ENCODE measurements around the gene SDSL.

Gene SDSL

GRCh38 chr12:113422886-113423669, 898 bp downstream of the SDSL start:
- DNase-seq, result no peak

GRCh38 chr12:113424456-113424855, 2.3 kb downstream of the SDSL start:
- no peak for DNase-seq

GRCh38 chr12:113424915-113425823, 3.0 kb downstream of the SDSL start:
- DNase-seq, result peak; percentile 38

- no peak for DNase-seq
These were observed 3.8 kb downstream of the SDSL start for GRCh38 chr12:113425960-113426453.

- DNase-seq, result no peak
These were observed 5.7 kb downstream of the SDSL start for GRCh38 chr12:113427882-113428281.

DNA sequence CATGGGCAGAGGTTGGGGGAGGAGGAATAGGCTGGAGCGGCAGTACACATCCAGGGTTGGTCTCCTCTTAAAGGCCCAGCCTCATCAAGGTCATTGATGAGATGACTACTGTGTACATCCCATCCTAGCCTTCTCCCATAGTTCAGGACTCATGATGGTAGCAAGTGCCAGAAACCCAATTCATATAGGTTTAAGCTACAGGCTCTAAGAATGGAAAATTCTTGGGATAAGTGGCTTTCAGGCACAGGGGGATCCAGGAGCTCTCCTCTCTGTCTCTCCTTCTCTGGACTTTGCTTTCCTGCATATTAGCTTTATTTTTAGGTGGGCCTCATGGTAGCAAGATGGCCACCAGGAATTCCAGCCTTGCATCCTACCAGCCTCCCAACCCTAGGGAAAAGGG, 6.3 kb downstream of the SDSL start:
- no peak for DNase-seq

- DNase-seq, result no peak
These were observed 10.8 kb downstream of the SDSL start for GRCh38 chr12:113432986-113433385.

DNA sequence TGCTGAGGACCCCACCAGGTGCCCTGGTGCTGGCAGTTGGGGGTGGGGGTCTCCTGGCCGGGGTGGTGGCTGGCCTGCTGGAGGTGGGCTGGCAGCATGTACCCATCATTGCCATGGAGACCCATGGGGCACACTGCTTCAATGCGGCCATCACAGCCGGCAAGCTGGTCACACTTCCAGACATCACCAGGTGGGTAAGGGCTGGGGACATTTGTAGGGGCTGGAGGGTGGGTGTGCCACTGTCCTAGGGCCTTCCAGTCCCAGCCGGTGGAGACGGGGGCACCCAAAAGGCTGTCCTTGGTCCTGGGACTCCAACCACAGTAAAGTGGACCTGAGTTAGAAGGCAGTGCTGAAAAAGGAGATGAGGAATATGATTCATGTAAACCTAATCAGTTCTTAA, 13.2 kb downstream of the SDSL start:
- DNase-seq, result no peak

- DNase-seq, result no peak
These were observed 14.4 kb downstream of the SDSL start for GRCh38 chr12:113436586-113436985.

- DNase-seq, result no peak
These were observed 15.0 kb downstream of the SDSL start for GRCh38 chr12:113436993-113437728.

DNA sequence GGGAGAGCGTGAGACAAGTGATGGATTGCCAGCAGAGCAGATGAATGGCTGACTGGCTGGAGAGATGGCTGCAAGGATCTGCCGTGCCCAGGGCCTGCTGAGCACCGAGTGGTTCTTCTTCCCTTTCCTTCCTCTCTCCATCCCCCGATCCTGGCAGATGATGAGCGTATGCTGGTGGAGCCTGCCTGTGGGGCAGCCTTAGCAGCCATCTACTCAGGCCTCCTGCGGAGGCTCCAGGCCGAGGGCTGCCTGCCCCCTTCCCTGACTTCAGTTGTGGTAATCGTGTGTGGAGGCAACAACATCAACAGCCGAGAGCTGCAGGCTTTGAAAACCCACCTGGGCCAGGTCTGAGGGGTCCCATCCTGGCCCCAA, 15.5 kb downstream of the SDSL start:
- DNase-seq, result no peak

DNA sequence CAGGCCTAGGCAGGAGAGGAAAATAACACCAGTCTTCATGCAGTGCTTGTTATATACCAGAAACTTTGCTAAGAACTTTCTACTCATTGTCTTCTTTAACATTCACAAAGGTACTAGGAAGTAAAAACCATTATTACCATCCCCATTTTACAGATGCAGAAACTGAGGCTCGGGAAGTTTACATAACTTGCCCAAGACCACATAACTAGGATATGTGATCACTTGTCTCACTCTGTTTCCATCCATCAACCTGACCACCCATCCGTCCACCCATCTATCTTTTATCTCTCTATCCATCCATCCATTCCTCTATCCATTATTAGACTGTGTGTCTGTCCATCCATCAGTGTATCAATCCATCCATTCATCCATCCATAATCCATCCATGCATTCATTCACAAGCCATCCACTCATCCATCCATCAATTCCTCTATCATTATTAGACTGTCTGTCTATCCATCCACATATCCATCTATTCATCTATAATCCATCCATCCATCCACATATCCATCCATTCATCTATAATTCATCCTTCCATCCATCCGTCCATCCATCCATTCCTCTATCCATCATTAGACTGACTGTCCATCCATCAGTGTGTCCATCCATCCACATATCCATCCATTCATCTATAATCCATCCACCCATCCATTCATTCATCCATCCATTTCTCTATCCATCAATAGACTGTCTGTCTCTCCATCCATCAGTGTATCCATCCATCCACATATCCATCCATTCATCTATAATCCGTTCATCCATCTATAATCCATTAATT, 16.5 kb downstream of the SDSL start:
- DNase-seq, result no peak

DNA sequence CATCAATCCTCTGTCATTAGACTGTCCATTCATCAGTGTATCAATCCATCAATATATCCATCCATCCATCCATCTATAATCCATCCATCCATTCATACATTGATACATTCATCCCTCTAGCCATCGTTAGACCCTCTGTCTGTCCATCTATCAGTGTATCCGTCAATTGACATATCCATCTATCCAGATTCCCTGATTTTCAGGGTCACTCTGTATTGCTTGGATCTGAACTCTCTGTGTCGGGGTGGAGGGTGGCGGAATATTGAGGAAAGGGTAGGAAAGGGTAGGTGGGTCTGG, 17.1 kb downstream of the SDSL start:
- no peak for DNase-seq

GRCh38 chr12:113439606-113440030, 17.4 kb downstream of the SDSL start:
- no peak for DNase-seq

GRCh38 chr12:113440336-113440735, 18.2 kb downstream of the SDSL start:
- DNase-seq, result no peak

DNA sequence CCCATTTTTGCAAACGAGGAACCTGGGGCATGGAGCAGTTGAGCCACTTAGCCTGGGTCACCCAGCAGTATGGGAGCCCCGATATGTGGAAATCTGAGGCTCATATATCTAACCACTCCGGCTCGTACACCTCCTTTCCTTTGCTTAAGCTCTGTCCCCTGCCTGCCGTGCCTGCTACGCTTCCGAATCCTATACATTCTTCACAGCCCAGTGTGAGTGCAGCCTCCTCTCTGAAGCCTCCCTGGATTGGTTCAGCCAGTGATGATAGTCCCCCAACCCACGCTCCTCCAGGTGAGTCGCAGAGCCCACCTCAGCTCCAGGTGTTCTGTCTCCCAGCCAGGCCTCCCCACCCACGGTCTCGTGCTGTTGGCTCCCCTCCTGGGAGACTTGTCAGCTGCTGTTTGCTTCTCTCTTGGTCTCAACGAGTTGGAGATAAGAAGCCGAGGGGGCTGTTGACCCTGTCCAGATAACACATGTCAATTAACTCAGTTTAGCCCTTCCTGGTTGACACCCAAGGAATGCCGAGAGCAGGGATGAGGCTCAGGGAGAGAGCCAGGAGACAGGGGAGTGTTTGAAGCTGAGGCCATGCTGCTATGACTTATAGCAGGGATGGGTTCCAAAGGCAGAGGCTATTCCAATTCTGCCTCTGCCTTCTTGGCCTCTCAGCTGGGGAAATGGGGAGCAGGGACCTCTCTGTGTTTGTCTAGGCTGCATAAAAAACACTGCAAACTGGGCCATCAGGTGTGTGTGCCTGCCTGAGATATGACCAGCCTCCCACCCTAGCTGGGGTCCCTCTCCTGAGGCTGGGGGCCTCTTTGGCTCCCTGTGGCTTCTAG, 19.0 kb downstream of the SDSL start:
- DNase-seq, result no peak

- no peak for DNase-seq
These were observed 20.9 kb downstream of the SDSL start for GRCh38 chr12:113443030-113443539.

- DNase-seq, result no peak
These were observed 23.5 kb downstream of the SDSL start for GRCh38 chr12:113445544-113446171.

DNA sequence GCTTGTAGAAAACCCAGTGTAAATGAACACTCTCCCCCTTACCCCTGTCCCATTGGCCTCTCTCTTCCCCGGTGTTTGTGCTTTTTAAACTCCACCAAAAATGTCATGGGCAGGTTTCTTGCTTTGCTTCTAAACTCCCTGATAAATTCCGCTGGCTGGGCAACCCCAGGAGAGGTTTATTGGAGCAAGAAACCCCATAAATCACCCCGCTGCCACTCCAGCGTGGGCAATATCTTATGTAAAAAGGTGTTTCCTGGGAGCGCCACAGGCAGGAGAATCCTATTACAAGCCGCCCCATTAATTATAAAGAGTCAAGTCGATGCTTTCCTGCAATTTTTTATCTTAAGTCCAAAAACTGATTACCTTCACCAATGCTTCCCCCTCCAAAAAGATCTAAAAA, 26.7 kb downstream of the SDSL start:
- no peak for DNase-seq

- no peak for DNase-seq
These were observed 27.1 kb downstream of the SDSL start for GRCh38 chr12:113449299-113449698.

DNA sequence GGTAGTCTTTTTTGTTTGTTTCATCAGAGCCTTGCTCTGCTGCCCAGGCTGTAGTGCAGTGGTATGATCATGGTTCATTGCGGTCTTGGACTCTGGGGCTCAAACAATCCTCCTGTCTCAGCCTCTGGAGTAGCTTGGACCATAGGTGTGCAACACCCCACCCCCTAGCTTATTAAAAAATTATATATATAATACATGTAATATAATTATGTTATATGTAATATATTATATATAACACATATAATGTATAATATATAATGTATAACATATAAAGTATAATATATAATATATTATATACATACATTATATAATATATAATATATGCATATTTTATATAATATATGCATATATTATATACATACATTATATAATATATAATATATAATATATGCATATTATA, 27.7 kb downstream of the SDSL start:
- no peak for DNase-seq
